Measurements from ENCODE around the gene CORIN.
"Not testable (repeated sequence)": the region's sequence is repeated elsewhere in the genome, so short reads cannot be mapped to it uniquely, and the experiment has no call there.

The CORIN gene

GRCh38 chr4:47733302-47734175 is 104.3 kb downstream of the CORIN start:
- H3K27me3 Mint-ChIP-seq, result peaks cover 14% of the 10 kb centered on the region
- no peak overlapping the region for H3K4me3 Mint-ChIP-seq
- peaks cover 6% of the 10 kb centered on the region for H3K9me3 Mint-ChIP-seq
- H3K36me3 Mint-ChIP-seq, result no peaks in the 10 kb centered on the region
- peak overlapping the region; percentile 15 for H3K27ac Mint-ChIP-seq
- no peaks in the 10 kb centered on the region for H3K4me1 Mint-ChIP-seq

GRCh38 chr4:47731182-47731581 is 106.7 kb downstream of the CORIN start:
- no peak overlapping the region for H3K4me3 Mint-ChIP-seq
- no peak overlapping the region for H3K27ac Mint-ChIP-seq
- no peaks in the 10 kb centered on the region for H3K9me3 Mint-ChIP-seq
- peaks cover 13% of the 10 kb centered on the region for H3K27me3 Mint-ChIP-seq
- no peaks in the 10 kb centered on the region for H3K36me3 Mint-ChIP-seq
- H3K4me1 Mint-ChIP-seq, result no peaks in the 10 kb centered on the region

GRCh38 chr4:47729131-47729680 is 108.7 kb downstream of the CORIN start:
- no peaks in the 10 kb centered on the region for H3K9me3 Mint-ChIP-seq
- H3K36me3 Mint-ChIP-seq, result no peaks in the 10 kb centered on the region
- no peak overlapping the region for H3K4me3 Mint-ChIP-seq
- H3K27me3 Mint-ChIP-seq, result peaks cover 14% of the 10 kb centered on the region
- no peaks in the 10 kb centered on the region for H3K4me1 Mint-ChIP-seq
- no peak overlapping the region for H3K27ac Mint-ChIP-seq

GRCh38 chr4:47721892-47722575 is 115.8 kb downstream of the CORIN start:
- no peaks in the 10 kb centered on the region for H3K36me3 Mint-ChIP-seq
- no peaks in the 10 kb centered on the region for H3K4me1 Mint-ChIP-seq
- no peak overlapping the region for H3K4me3 Mint-ChIP-seq
- H3K27me3 Mint-ChIP-seq, result peaks cover 28% of the 10 kb centered on the region
- H3K9me3 Mint-ChIP-seq, result no peaks in the 10 kb centered on the region
- H3K27ac Mint-ChIP-seq, result no peak overlapping the region

GRCh38 chr4:47721485-47721884 is 116.4 kb downstream of the CORIN start:
- Mint-ChIP-seq H3K4me3 (no peak overlapping the region), H3K27ac (no peak overlapping the region), H3K27me3 (peaks cover 28% of the 10 kb centered on the region), H3K4me1 (no peaks in the 10 kb centered on the region), H3K36me3 (no peaks in the 10 kb centered on the region), H3K9me3 (no peaks in the 10 kb centered on the region)

GRCh38 chr4:47720787-47721186 is 117.1 kb downstream of the CORIN start:
- H3K36me3 Mint-ChIP-seq, result no peaks in the 10 kb centered on the region
- H3K27me3 Mint-ChIP-seq, result peaks cover 28% of the 10 kb centered on the region
- H3K9me3 Mint-ChIP-seq, result no peaks in the 10 kb centered on the region
- H3K4me3 Mint-ChIP-seq, result no peak overlapping the region
- H3K4me1 Mint-ChIP-seq, result no peaks in the 10 kb centered on the region
- H3K27ac Mint-ChIP-seq, result no peak overlapping the region

- Mint-ChIP-seq H3K9me3 (no peaks in the 10 kb centered on the region), H3K4me3 (no peak overlapping the region), H3K4me1 (no peaks in the 10 kb centered on the region), H3K27ac (no peak overlapping the region), H3K36me3 (no peaks in the 10 kb centered on the region), H3K27me3 (peaks cover 27% of the 10 kb centered on the region)
Measured at GRCh38 chr4:47719576-47719975, 118.3 kb downstream of the CORIN start.

- no peak overlapping the region for H3K4me3 Mint-ChIP-seq
- H3K36me3 Mint-ChIP-seq, result no peaks in the 10 kb centered on the region
- H3K27me3 Mint-ChIP-seq, result peaks cover 25% of the 10 kb centered on the region
Measured at GRCh38 chr4:47718696-47719095, 119.2 kb downstream of the CORIN start.

GRCh38 chr4:47717188-47717587 is 120.7 kb downstream of the CORIN start:
- no peaks in the 10 kb centered on the region for H3K36me3 Mint-ChIP-seq
- no peak overlapping the region for H3K27ac Mint-ChIP-seq
- H3K9me3 Mint-ChIP-seq, result no peaks in the 10 kb centered on the region
- H3K27me3 Mint-ChIP-seq, result peaks cover 16% of the 10 kb centered on the region
- no peaks in the 10 kb centered on the region for H3K4me1 Mint-ChIP-seq
- H3K4me3 Mint-ChIP-seq, result no peak overlapping the region

More at GRCh38 chr4:47718696-47719095, 119.2 kb downstream of the CORIN start:
- no peaks in the 10 kb centered on the region for H3K9me3 Mint-ChIP-seq
- H3K27ac Mint-ChIP-seq, result no peak overlapping the region
- H3K4me1 Mint-ChIP-seq, result no peaks in the 10 kb centered on the region

- Mint-ChIP-seq H3K4me3 (no peak overlapping the region), H3K9me3 (no peaks in the 10 kb centered on the region), H3K36me3 (no peaks in the 10 kb centered on the region), H3K27me3 (peaks cover 21% of the 10 kb centered on the region), H3K27ac (no peak overlapping the region), H3K4me1 (no peaks in the 10 kb centered on the region)
Measured at GRCh38 chr4:47715716-47716416, 122.0 kb downstream of the CORIN start.

GRCh38 chr4:47714269-47714668 is 123.6 kb downstream of the CORIN start:
- H3K4me1 Mint-ChIP-seq, result no peaks in the 10 kb centered on the region
- H3K9me3 Mint-ChIP-seq, result no peaks in the 10 kb centered on the region
- no peak overlapping the region for H3K4me3 Mint-ChIP-seq
- peaks cover 24% of the 10 kb centered on the region for H3K27me3 Mint-ChIP-seq
- no peaks in the 10 kb centered on the region for H3K36me3 Mint-ChIP-seq
- no peak overlapping the region for H3K27ac Mint-ChIP-seq

GRCh38 chr4:47713129-47713834 is 124.6 kb downstream of the CORIN start:
- Mint-ChIP-seq H3K4me1 (no peaks in the 10 kb centered on the region), H3K9me3 (no peaks in the 10 kb centered on the region), H3K36me3 (no peaks in the 10 kb centered on the region), H3K27ac (no peak overlapping the region), H3K27me3 (peaks cover 22% of the 10 kb centered on the region), H3K4me3 (no peak overlapping the region)

- Mint-ChIP-seq H3K4me3 (no peak overlapping the region), H3K4me1 (no peaks in the 10 kb centered on the region), H3K9me3 (no peaks in the 10 kb centered on the region), H3K36me3 (no peaks in the 10 kb centered on the region), H3K27ac (no peak overlapping the region), H3K27me3 (peaks cover 16% of the 10 kb centered on the region)
Measured at GRCh38 chr4:47711646-47712045, 126.2 kb downstream of the CORIN start.

- Mint-ChIP-seq H3K4me1 (no peaks in the 10 kb centered on the region), H3K27me3 (peaks cover 16% of the 10 kb centered on the region), H3K27ac (no peak overlapping the region), H3K36me3 (no peaks in the 10 kb centered on the region), H3K4me3 (no peak overlapping the region), H3K9me3 (no peaks in the 10 kb centered on the region)
Measured at GRCh38 chr4:47711183-47711582, 126.7 kb downstream of the CORIN start.

- not testable (repeated sequence) for H3K36me3 Mint-ChIP-seq, H3K9me3 Mint-ChIP-seq, H3K4me1 Mint-ChIP-seq, H3K4me3 Mint-ChIP-seq, H3K27ac Mint-ChIP-seq
- peaks cover 12% of the 10 kb centered on the region for H3K27me3 Mint-ChIP-seq
Measured at GRCh38 chr4:47706352-47706751, 131.5 kb downstream of the CORIN start.

All from activated naive CD4-positive, alpha-beta T cell treated with anti-CD3 and anti-CD28 coated beads, Interleukin-2, amount 50 U/mL, for 24 hours (primary cell).